Erythroblast (primary cell): ENCODE measurements around the gene KCNT2.

ENCODE experiments used
- GATA1 ChIP-seq: IDR thresholded peaks from 2 replicates; pipeline ENCODE4 v1.6.1; 2011; ENCODE audit warnings: low read depth, mild to moderate bottlenecking, control low read depth, low read length, moderate library complexity
- POLR2A ChIP-seq: IDR thresholded peaks from 2 replicates; pipeline ENCODE4 v1.6.1; 2011; ENCODE audit warnings: mild to moderate bottlenecking, low read length

DNA sequence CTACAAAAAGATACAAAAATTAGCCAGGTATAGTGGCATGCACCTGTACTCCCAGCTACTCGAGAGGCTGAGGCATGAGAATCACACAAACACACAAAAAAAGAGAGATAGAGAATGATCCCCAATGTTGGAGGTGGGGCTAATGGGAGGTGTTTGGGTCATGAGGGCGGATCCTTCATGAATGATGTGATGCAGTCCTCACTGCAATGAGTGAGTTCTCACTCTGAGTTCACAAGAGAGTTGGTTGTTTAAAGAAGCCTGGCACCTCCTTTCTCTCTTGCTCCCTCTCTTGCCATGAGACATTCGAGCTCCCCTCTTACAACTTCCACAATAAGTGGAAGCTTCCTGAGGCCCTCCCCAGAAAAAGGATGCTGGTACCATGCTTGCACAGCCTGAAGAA is 17.3 kb downstream of the KCNT2 start:
- TF ChIP-seq POLR2A (no peak), GATA1 (no peak)
